Endodermal cell (in vitro differentiated cells): ENCODE results near the gene PLEKHM2. TPM values are rescaled to one million over a fixed set of nuclear protein-coding genes. Genes with fewer than 3 reads are reported as not detected.
"Not testable (repeated sequence)": the region's sequence is repeated elsewhere in the genome, so short reads cannot be mapped to it uniquely, and the experiment has no call there.

Experiments
- DNase-seq: peaks from one replicate; pipeline ENCODE4 v3.0.0-alpha.2; 2017
- H3K27ac ChIP-seq: 2 replicates; pipeline ENCODE4 v1.5.1; 2013; ENCODE audit warnings: mild to moderate bottlenecking, low read depth, low read length, moderate library complexity
- H3K27me3 ChIP-seq: 2 replicates; pipeline ENCODE4 v1.6.1; 2013; ENCODE audit warnings: mild to moderate bottlenecking, low read length, moderate library complexity; ENCODE audit not compliant: insufficient read depth, control insufficient read depth, poor library complexity, severe bottlenecking
- H3K36me3 ChIP-seq: 2 replicates; pipeline ENCODE4 v1.7.0; 2013; ENCODE audit warnings: mild to moderate bottlenecking, low read length, moderate library complexity; ENCODE audit not compliant: control insufficient read depth, insufficient read depth
- H3K4me1 ChIP-seq: one replicate; pipeline ENCODE4 v1.7.0; 2013; ENCODE audit warnings: low read length; ENCODE audit not compliant: control insufficient read depth, insufficient read depth
- H3K4me3 ChIP-seq: 2 replicates; pipeline ENCODE4 v1.5.1; 2013; ENCODE audit warnings: mild to moderate bottlenecking, low read length, moderate library complexity
- H3K9ac ChIP-seq: 2 replicates; pipeline ENCODE4 v1.6.1; 2013; ENCODE audit warnings: mild to moderate bottlenecking, low read length, moderate library complexity; ENCODE audit not compliant: poor library complexity, severe bottlenecking; ENCODE audit errors: extremely low read depth
- H3K9me3 ChIP-seq: 2 replicates; pipeline ENCODE4 v1.6.1; 2013; ENCODE audit warnings: mild to moderate bottlenecking, low read length, moderate library complexity; ENCODE audit not compliant: control insufficient read depth
- H3K27ac Mint-ChIP-seq: 2 replicates; pipeline ENCODE4 v1.8.0; 2020; ENCODE audit warnings: mixed read lengths
- H3K27me3 Mint-ChIP-seq: 2 replicates; pipeline ENCODE4 v1.8.0; 2021; ENCODE audit warnings: mild to moderate bottlenecking, mixed read lengths; ENCODE audit not compliant: insufficient read depth
- H3K36me3 Mint-ChIP-seq: 2 replicates; pipeline ENCODE4 v1.8.0; 2020; ENCODE audit warnings: low read depth, mixed read lengths
- H3K4me1 Mint-ChIP-seq: 2 replicates; pipeline ENCODE4 v1.8.0; 2020; ENCODE audit warnings: mixed read lengths
- H3K4me3 Mint-ChIP-seq: 2 replicates; pipeline ENCODE4 v1.8.0; 2020; ENCODE audit warnings: mild to moderate bottlenecking, moderate library complexity, mixed read lengths
- H3K9me3 Mint-ChIP-seq: 2 replicates; pipeline ENCODE4 v1.8.0; 2020; ENCODE audit warnings: mild to moderate bottlenecking, mixed read lengths
- WGBS, 2 experiments: methylation state at CpG; one replicate each; pipeline versions ENCODE4 v1.1.5 to v1.1.7; 2013; ENCODE audit warnings: missing lambda C conversion rate in 2 of 2, mixed read lengths in 1 of 2; ENCODE audit not compliant: insufficient coverage in 1 of 2, insufficient read length in 1 of 2; 5-methylcytosine and 5-hydroxymethylcytosine counted together
- total RNA-seq, 2 donors: library from RNA; stranded (reverse); fragmentation: NEBNext Ultra II Directional in 1 of 2; extraction: Animal tissue kit (Norgen Biotek cat#: 25700) in 1 of 2; gene quantifications; 2 replicates in 1 of 2; 3 replicates in 1 of 2; pipeline ENCODE4 v1.2.1, GENCODE V29; 2021
- TF ChIP-seq, protein P1 (sequence below): fragments of 200-600 bp; sonication (generic); conservative IDR thresholded peaks from 2 replicates; pipeline ENCODE4 v1.5.0; 2021; ENCODE audit warnings: antibody characterized with exemption, mild to moderate bottlenecking

PLEKHM2 gene
- total RNA-seq, 2 donors from 2014 or later, result 46.9 to 50.4 TPM

DNA sequence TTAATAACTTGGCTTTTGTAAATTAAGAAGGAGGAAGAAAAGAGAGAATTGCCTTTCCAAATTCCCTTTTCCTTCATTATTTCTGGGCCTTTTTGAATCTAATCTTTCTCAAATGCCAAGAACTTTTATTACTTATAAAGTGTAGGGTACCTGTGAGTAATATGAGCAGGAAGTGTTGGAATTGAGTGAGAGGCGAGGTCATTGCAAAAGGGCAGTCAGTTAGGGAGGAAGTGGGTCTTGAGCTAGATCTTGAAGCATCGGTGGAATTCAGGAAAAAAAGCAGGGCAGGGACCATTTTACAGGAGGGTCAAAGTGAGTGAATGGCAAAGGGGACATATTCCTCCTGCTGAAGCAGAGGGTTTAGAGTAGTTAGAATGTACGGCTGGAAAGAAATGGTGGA is 43.5 kb upstream of the PLEKHM2 start:
- Histone ChIP-seq H3K27me3 (no peaks in the 10 kb centered on the region), H3K4me3 (no peak overlapping the region), H3K9ac (no peak overlapping the region), H3K27ac (no peak overlapping the region), H3K4me1 (no peaks in the 10 kb centered on the region), H3K9me3 (no peaks in the 10 kb centered on the region), H3K36me3 (peaks cover 87% of the 10 kb centered on the region)
- Mint-ChIP-seq H3K4me3 (no peak overlapping the region), H3K4me1 (no peaks in the 10 kb centered on the region), H3K9me3 (no peaks in the 10 kb centered on the region), H3K27me3 (no peaks in the 10 kb centered on the region), H3K36me3 (peaks cover 85% of the 10 kb centered on the region), H3K27ac (no peak overlapping the region)
- TF ChIP-seq, protein P1, sequence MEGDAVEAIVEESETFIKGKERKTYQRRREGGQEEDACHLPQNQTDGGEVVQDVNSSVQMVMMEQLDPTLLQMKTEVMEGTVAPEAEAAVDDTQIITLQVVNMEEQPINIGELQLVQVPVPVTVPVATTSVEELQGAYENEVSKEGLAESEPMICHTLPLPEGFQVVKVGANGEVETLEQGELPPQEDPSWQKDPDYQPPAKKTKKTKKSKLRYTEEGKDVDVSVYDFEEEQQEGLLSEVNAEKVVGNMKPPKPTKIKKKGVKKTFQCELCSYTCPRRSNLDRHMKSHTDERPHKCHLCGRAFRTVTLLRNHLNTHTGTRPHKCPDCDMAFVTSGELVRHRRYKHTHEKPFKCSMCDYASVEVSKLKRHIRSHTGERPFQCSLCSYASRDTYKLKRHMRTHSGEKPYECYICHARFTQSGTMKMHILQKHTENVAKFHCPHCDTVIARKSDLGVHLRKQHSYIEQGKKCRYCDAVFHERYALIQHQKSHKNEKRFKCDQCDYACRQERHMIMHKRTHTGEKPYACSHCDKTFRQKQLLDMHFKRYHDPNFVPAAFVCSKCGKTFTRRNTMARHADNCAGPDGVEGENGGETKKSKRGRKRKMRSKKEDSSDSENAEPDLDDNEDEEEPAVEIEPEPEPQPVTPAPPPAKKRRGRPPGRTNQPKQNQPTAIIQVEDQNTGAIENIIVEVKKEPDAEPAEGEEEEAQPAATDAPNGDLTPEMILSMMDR, result no peak
- 90 to 100% methylated on average over 2 to 3 of the region's 3 CpGs for WGBS, 2 experiments
- DNase-seq, result no peak

- H3K9me3 ChIP-seq, result no peaks in the 10 kb centered on the region
- H3K9ac ChIP-seq, result no peak overlapping the region
- TF ChIP-seq, protein P1, result no peak
- no peak overlapping the region for H3K27ac ChIP-seq
- H3K27me3 ChIP-seq, result no peaks in the 10 kb centered on the region
- Mint-ChIP-seq H3K36me3 (peaks cover 63% of the 10 kb centered on the region), H3K4me3 (no peak overlapping the region), H3K9me3 (no peaks in the 10 kb centered on the region), H3K27ac (no peak overlapping the region), H3K4me1 (no peaks in the 10 kb centered on the region), H3K27me3 (no peaks in the 10 kb centered on the region)
- H3K4me3 ChIP-seq, result no peak overlapping the region
- peaks cover 75% of the 10 kb centered on the region for H3K36me3 ChIP-seq
- DNase-seq, result no peak
- 98 to 100% methylated on average over 1 of the region's 1 CpG for WGBS, 2 experiments
- H3K4me1 ChIP-seq, result no peaks in the 10 kb centered on the region
Measured at GRCh38 chr1:15649937-15650336, 34.2 kb upstream of the PLEKHM2 start.

DNA sequence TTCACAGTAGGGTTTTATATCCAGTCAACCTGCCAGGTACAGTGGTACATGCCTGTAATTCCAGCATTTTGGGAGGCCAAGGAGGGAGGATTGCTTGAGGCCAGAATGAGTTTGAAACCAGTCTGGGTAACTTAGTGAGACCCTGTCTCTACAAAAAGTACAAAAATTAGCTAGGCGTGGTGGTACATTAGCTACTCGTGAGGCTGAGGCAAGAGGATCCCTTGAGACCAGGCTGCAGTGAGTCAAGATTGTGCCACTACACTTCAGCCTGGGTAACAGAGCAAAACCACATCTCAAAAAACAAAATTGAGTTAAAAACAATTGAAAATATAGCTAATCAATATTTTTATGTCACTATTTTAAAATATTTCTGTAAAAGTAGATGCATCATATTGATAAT is 33.7 kb upstream of the PLEKHM2 start:
- WGBS, 2 experiments, result 98 to 100% methylated on average over 2 of the region's 2 CpGs
- Mint-ChIP-seq H3K36me3 (peaks cover 61% of the 10 kb centered on the region), H3K4me1 (no peaks in the 10 kb centered on the region), H3K4me3 (no peak overlapping the region), H3K27me3 (no peaks in the 10 kb centered on the region), H3K27ac (no peak overlapping the region), H3K9me3 (no peaks in the 10 kb centered on the region)
- H3K9me3 ChIP-seq, result no peaks in the 10 kb centered on the region
- H3K27me3 ChIP-seq, result no peaks in the 10 kb centered on the region
- no peak for DNase-seq
- peaks cover 74% of the 10 kb centered on the region for H3K36me3 ChIP-seq
- H3K4me1 ChIP-seq, result no peaks in the 10 kb centered on the region
- TF ChIP-seq, protein P1, result no peak
- H3K4me3 ChIP-seq, result no peak overlapping the region
- H3K27ac ChIP-seq, result no peak overlapping the region
- H3K9ac ChIP-seq, result no peak overlapping the region

DNA sequence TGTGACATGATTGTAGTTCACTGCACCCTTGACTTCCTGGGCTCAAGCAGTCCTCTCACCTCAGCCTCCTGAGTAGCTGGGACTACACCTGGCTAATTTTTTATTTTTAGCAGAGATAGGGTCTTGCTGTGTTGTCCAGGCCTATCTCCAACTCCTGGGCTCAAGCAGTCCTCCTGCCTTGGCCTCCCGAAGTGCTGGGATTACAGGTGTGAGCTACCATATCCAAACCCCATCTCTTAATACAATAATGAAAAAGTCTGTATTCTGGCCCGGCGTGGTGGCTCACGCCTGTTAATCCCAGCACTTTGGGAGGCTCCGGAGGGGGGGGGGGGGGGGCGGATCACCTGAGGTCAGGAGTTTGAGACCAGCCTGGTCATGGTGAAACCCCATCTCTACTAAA is 32.0 kb upstream of the PLEKHM2 start:
- H3K9me3 Mint-ChIP-seq, H3K4me3 ChIP-seq, H3K27ac Mint-ChIP-seq, H3K9ac ChIP-seq, H3K4me1 Mint-ChIP-seq, H3K27me3 ChIP-seq, H3K27me3 Mint-ChIP-seq, H3K4me3 Mint-ChIP-seq, H3K27ac ChIP-seq, H3K4me1 ChIP-seq, H3K9me3 ChIP-seq, DNase-seq: not testable (repeated sequence)
- peaks cover 73% of the 10 kb centered on the region for H3K36me3 ChIP-seq
- WGBS, 2 experiments, result 88 to 98% methylated on average over 1 to 5 of the region's 6 CpGs
- peaks cover 62% of the 10 kb centered on the region for H3K36me3 Mint-ChIP-seq
